ENCODE measurements around the gene IER5L. TPM values are rescaled to one million over a fixed set of nuclear protein-coding genes. Genes with fewer than 3 reads are reported as not detected.

The IER5L gene
- total and polyA plus RNA-seq, 2 of the 8 experiments (the other 6 are each of a cell fraction or from before 2014, with no cell fraction given) = 0.65 to 1.0 TPM

DNA sequence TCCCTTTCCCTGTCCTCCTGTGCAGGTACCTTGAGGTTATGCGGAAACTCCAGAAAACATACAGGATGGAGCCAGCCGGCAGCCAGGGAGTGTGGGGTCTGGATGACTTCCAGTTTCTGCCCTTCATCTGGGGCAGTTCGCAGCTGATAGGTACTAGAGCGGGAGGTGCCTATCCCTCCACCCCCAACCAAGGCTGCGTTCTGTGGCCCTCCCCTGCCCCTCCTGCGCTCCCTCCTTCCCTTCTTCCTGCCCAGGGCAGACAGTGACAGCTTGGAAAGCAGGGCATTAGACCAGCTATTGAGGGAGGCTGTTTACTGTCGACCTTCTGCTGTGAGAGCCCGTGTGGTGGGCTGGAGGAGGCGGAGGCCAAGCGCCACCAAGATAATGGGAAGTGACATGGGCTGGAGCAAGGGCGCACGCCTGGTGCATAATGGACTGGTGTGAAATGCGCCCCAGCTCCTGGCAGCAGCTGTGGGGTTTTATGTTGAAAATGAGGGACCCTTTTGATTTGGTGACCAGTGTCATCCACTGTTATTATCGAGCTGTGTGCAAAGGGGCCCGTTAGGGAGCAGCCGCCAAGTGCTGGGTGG is 41.5 kb downstream of the IER5L start:
- Histone ChIP-seq H2AFZ (ENCODE audit: low read length) (no peak overlapping the region), H3K9me3 (ENCODE audit: insufficient read depth in 2 of 2, low read depth in 1 of 2, low read length in 1 of 2) (no peaks in the 10 kb centered on the region), H4K91ac (replicated peaks; ENCODE audit: insufficient read length, low read length) (no peak overlapping the region), H4K8ac (ENCODE audit: extremely low read depth, insufficient read depth, low read length) (no peak overlapping the region), H3K4me2 (ENCODE audit: insufficient read depth in 1 of 2, low read depth in 2 of 2, low read length in 2 of 2) (no peak overlapping the region), H3K56ac (replicated peaks; ENCODE audit: insufficient read length, low read depth, low read length) (no peak overlapping the region), H3K36me3 (ENCODE audit: control insufficient read depth in 2 of 4, insufficient read depth in 4 of 4, low read length in 3 of 4) (peaks cover 2 to 21% (median 16%) of the 10 kb centered on the region in 4 experiments; a peak in 7 of 8 replicates), H4K20me1 (replicated peaks in 1 of 2; ENCODE audit: control insufficient read depth in 1 of 2, insufficient read depth in 2 of 2, low read length in 2 of 2) (peaks cover 2% of the 10 kb centered on the region in 2 experiments), H4K5ac (ENCODE audit: insufficient read length, low read depth, low read length) (no peak overlapping the region), H2BK20ac (ENCODE audit: low read length) (no peak overlapping the region), H2BK12ac (ENCODE audit: low read depth, low read length) (no peak overlapping the region), H3K79me2 (ENCODE audit: control insufficient read depth in 1 of 2, insufficient read depth in 2 of 2, low read length in 2 of 2) (peaks cover 2 to 4% of the 10 kb centered on the region in 2 experiments; a peak in 2 of 4 replicates), H2BK5ac (ENCODE audit: low read depth, low read length) (no peak overlapping the region), H3K9ac (replicated peaks in 1 of 4; ENCODE audit: extremely low read depth in 1 of 4, low read depth in 3 of 4, low read length in 3 of 4) (no peak overlapping the region), H3K4me1 (replicated peaks in 1 of 4; ENCODE audit: control insufficient read depth in 3 of 4, insufficient read depth in 4 of 4, low read length in 3 of 4) (peaks cover 11 to 20% (median 17%) of the 10 kb centered on the region in 4 experiments), H3K23ac (ENCODE audit: insufficient read length) (no peak overlapping the region), H3K23me2 (ENCODE audit: low read depth, low read length) (peaks cover 11% of the 10 kb centered on the region; the same call in 1 of the 2 replicates), H3K27ac (ENCODE audit: low read depth, low read length) (no peak overlapping the region), H3K14ac (ENCODE audit: insufficient read length) (no peak overlapping the region), H3K18ac (ENCODE audit: extremely low read depth, low read length) (no peak overlapping the region), H2BK120ac (replicated peaks; ENCODE audit: low read depth, low read length) (no peak overlapping the region), H3K4me3 (ENCODE audit: extremely low read depth in 1 of 4, insufficient read depth in 2 of 4, low read depth in 3 of 4, low read length in 4 of 4) (no peak overlapping the region), H3K27me3 (replicated peaks in 1 of 4; ENCODE audit: control insufficient read depth in 3 of 4, extremely low read depth in 1 of 4, insufficient read depth in 3 of 4, low read length in 3 of 4) (no peaks in the 10 kb centered on the region), H3K4ac (replicated peaks; ENCODE audit: insufficient read length, low read depth, low read length) (no peak overlapping the region), H3K79me1 (ENCODE audit: low read depth, low read length) (0 out of 2 replicates have a peak, but pooled peaks cover 4% of the 10 kb centered on the region), H2AK5ac (ENCODE audit: low read depth, low read length) (no peak overlapping the region), H2BK15ac (ENCODE audit: low read length) (no peak overlapping the region)
- DNase-seq (ENCODE audit: low read depth in 1 of 2, low spot score in 2 of 2) (no peak), FAIRE-seq (no peak)
- ChIA-PET CTCF (ENCODE audit: partially characterized antibody) (interaction anchor here (0.6 to 36.8 kb wide), 17 partner anchors 6 to 560 kb away, joined by 3 to 831 read pairs (median 4); partner anchors contain the start of genes C9orf50, IER5L and NTMT1), POLR2A (ENCODE audit: partially characterized antibody) (interaction anchor here (0.8 to 1.5 kb wide), 3 partner anchors 10 to 28 kb away, joined by 3 to 4 read pairs (median 4); no protein-coding TSS in a partner anchor)
- TF ChIP-seq MAFK (IDR thresholded peaks at IDR 0.05; ENCODE audit: low read depth, low read length) (no peak), SRF (IDR thresholded peaks at IDR 0.05; ENCODE audit: low read depth, low read length) (no peak)
- 88% methylated on average over 16 of the region's 16 CpGs; no CpG with 5 or more reads in 1 of the 2 experiments for WGBS, 2 experiments (ENCODE audit: extremely low coverage in 1 of 2, insufficient coverage in 1 of 2, insufficient read length in 1 of 2, insufficient replicate concordance in 2 of 2, low coverage in 1 of 2, low lambda C conversion rate in 2 of 2, missing lambda C conversion rate in 1 of 2)
